H1 (cell line): Measurements from ENCODE around the gene RERE. TPM values are rescaled to one million over a fixed set of nuclear protein-coding genes. Genes with fewer than 3 reads are reported as not detected.

Source experiments
- CBX5 ChIP-seq: fragments of 300-800, 300-1000 bp; sonication (generic); IDR thresholded peaks from 2 replicates; pipeline ENCODE4 v1.7.1; 2016; ENCODE audit warnings: antibody characterized with exemption, low read length, low read depth
- CEBPB ChIP-seq: IDR thresholded peaks from 2 replicates; pipeline ENCODE4 v1.6.1; 2012; ENCODE audit warnings: low read depth, low read length
- CHD1 ChIP-seq: IDR thresholded peaks from 2 replicates; pipeline ENCODE4 v1.6.1; 2012; ENCODE audit warnings: low read depth, low read length, improper control_type of control experiment
- CHD7 ChIP-seq: fragments of 300-600 bp; sonication (generic); IDR thresholded peaks from 2 replicates; pipeline ENCODE4 v1.7.1; 2012; ENCODE audit warnings: low read length, moderate library complexity, mild to moderate bottlenecking, inconsistent platforms; ENCODE audit not compliant: insufficient replicate concordance
- EP300 ChIP-seq, 2 experiments: IDR thresholded peaks; 1 replicate in 1 of 2; 2 replicates in 1 of 2; pipeline ENCODE4 v1.6.1; 2011 to 2012; ENCODE audit warnings: low read depth in 2 of 2, low read length in 2 of 2, mild to moderate bottlenecking in 2 of 2, borderline replicate concordance in 1 of 2, inconsistent platforms in 1 of 2, moderate library complexity in 1 of 2
- GABPA ChIP-seq: IDR thresholded peaks from 2 replicates; pipeline ENCODE4 v1.6.1; 2011; ENCODE audit warnings: mild to moderate bottlenecking, low read length, moderate library complexity, borderline replicate concordance; ENCODE audit not compliant: insufficient read depth
- POLR2AphosphoS5 ChIP-seq: IDR thresholded peaks from 2 replicates; pipeline ENCODE4 v1.6.1; 2011; ENCODE audit warnings: low read depth, low read length
- SAP30 ChIP-seq: fragments of 300-600 bp; sonication (generic); IDR thresholded peaks from 2 replicates; pipeline ENCODE4 v1.7.1; 2012; ENCODE audit warnings: low read length, moderate library complexity, mild to moderate bottlenecking, inconsistent platforms; ENCODE audit not compliant: insufficient read depth, insufficient replicate concordance
- SRF ChIP-seq: IDR thresholded peaks from 2 replicates; pipeline ENCODE4 v1.6.1; 2011; ENCODE audit warnings: mild to moderate bottlenecking, low read depth, low read length, moderate library complexity
- TEAD4 ChIP-seq: IDR thresholded peaks from 2 replicates; pipeline ENCODE4 v1.6.1; 2012; ENCODE audit warnings: low read depth, low read length, inconsistent platforms, mixed read lengths
- USF2 ChIP-seq: IDR thresholded peaks from 2 replicates; pipeline ENCODE4 v1.6.1; 2011; ENCODE audit warnings: low read length, improper control_type of control experiment
- polyA plus RNA-seq, 7 experiments: library from polyadenylated mRNA; depleted of rRNA in 3 of 7; stranded (reverse) in 5 of 7; unstranded in 2 of 7; fragments of >200 nt in 5 of 7; fragments of 200-250 nt in 2 of 7; gene quantifications; 1 replicate in 5 of 7; 2 replicates in 1 of 7; 4 replicates in 1 of 7; pipeline versions ENCODE4 v1.2.1 to v1.2.3, GENCODE V29; 2011 to 2013; ENCODE audit warnings: missing spikeins in 2 of 7, mixed read lengths in 2 of 7
- total RNA-seq: library from RNA; stranded (reverse); fragmentation: NEBNext Ultra II Directional; extraction: Animal tissue kit (Norgen Biotek cat#: 25700); gene quantifications from 2 replicates; pipeline ENCODE4 v1.2.1, GENCODE V29; 2021

The RERE gene
- total and polyA plus RNA-seq, 2 of the 8 experiments (the other 6 are each of a cell fraction or from before 2014, with no cell fraction given): 15.3 to 142 TPM

- TF ChIP-seq CHD7 (no peak), CEBPB (no peak), CHD1 (no peak), SAP30 (no peak), EP300 (IDR thresholded peaks at IDR 0.05; ENCODE audit: borderline replicate concordance in 1 of 2, low read depth in 2 of 2, low read length in 2 of 2) (no peak), GABPA (no peak), POLR2AphosphoS5 (no peak), TEAD4 (no peak), SRF (no peak), CBX5 (no peak), USF2 (no peak)
Measured at GRCh38 chr1:8428441-8428840, 389.0 kb downstream of the RERE start (continued).
